GM12892 (cell line): ENCODE results near the gene HGFAC.

Experiments used
- POLR2A ChIP-seq: IDR thresholded peaks from 2 replicates; pipeline ENCODE4 v1.6.1; 2011; ENCODE audit warnings: low read depth, low read length, control low read depth
- POLR2AphosphoS5 ChIP-seq: IDR thresholded peaks from 2 replicates; pipeline ENCODE4 v1.6.1; 2011; ENCODE audit warnings: low read depth, low read length, control low read depth

- TF ChIP-seq POLR2A (no peak), POLR2AphosphoS5 (no peak)
Observed at GRCh38 chr4:3464911-3465697, 23.3 kb downstream of the HGFAC start.
